HG02840 (cell line): ENCODE measurements around the gene RUFY3.
"Not testable (repeated sequence)": the region's sequence is repeated elsewhere in the genome, so short reads cannot be mapped to it uniquely, and the experiment has no call there.

Experiments
- ATAC-seq: cut with Tn5 transposase; IDR thresholded peaks from one replicate; pipeline ENCODE4 v1.9.1; 2021; ENCODE audit warnings: mild to moderate bottlenecking, moderate library complexity, moderate number of reproducible peaks; ENCODE audit not compliant: unreplicated experiment, low FRiP score

Gene RUFY3

DNA sequence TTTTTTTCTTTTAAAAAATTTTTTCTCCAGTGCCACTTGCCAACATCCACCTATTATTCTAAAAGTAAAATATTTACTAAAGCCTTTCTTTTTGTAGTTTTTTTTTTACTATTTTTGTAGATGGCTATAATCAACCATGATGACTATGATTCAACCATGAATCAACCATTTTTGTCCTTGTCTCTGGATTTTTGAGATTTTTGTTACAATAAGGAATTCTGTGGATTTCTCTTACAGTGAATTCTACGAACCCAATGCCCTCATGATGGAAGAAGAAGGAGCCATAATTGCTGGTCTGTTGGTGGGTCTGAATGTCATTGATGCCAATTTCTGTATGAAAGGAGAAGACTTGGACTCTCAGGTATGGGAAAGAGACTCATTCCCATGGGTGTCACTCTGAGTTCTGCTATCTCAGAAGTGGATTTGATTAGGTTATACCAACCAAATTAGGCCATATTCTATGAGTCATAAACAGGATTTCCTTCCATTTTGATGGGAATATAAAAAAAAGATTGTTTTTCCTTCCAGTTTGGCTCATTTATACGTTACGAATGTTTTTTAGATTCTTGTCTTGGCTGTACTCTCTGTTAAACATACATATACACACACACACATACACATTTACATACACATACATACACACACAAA lies 46.7 kb downstream of the RUFY3 start:
- no peak for ATAC-seq

DNA sequence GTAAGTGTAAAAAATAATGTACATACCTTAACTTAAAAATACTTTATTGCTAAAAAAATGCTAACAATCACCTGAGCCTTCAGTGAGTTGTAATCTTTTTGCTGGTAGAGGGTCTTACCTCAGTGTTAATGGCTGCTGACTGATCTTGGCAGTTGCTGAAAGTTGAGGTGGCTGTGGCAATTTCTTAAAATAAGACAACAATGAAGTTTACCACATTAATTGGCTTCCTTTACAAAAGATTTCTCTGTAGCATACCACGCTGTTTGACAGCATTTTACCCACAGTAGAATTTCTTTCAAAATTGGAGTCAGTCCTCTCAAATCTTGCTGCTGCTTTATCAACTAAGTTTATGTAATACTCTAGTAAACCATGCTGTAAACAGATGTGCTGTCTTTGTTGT lies 47.6 kb downstream of the RUFY3 start:
- ATAC-seq: not testable (repeated sequence)

DNA sequence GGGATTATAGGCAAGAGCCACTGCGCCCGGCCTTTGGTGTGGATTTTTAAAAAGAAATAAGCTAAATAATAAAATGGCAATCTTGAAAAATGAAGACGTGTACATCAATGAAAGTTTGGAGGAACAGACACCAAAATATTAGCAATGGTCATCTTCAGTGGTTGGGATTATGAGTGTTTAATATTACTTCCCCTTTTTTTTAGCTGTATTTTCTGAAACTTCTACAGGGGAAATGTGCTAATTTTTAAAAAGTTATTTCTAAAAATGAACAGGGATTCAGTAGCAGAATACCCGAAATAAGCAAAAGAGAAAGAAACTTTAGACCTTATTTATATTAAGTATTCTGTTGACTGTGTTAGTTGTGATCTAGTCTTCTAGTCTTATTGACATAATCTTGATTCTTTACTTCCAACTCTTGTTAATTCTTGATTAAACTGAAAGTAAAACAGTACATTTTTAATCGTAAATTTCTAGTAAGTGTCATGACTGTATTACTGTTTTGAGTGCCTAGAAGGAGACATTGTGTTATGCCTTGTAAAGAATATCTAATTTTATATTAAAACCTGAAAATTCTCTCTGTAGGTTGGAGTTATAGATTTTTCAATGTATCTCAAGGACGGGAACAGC lies 51.3 kb downstream of the RUFY3 start:
- no peak for ATAC-seq

DNA sequence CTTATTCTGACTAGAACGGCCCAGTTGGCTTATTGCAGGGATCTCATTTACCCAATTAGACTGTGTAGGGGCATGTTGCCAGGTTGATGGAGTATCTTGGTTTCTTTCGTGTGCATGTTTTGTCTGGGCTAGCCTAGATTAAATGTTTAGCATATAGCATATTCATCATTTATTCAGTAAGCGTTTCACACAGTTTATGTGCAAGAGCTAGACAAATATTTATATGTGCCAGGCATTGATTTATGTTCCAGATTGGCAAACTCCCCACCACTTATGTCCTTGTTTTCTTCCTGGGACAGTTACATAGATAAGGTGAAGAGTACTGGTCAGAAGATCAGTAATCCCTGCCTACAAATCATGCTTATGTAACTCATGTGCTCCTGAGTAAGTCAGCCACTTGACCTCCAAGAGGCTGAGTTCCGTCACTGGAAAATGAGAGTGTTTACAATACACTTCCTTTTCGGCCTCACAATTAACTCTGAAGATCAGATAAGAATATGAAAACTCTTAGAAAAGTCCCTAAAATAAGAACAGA lies 57.2 kb downstream of the RUFY3 start:
- ATAC-seq: no peak

DNA sequence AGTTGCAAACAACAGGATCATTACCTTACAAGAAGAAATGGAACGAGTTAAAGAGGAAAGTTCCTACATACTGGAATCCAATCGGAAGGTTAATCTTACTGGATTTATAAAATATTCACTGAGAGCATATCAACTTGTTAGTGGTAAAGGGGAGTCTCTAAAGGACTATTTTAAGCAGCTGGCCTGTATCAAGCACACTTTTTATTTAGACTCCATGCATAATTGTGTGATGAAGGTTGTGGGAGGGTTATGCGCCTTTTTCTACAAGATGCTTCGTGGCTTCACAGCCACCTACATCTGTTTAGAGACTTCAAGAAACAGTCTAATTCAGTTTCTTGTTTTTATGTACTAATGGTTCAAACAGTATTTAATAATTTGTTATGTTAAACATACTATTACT lies 61.3 kb downstream of the RUFY3 start:
- no peak for ATAC-seq

DNA sequence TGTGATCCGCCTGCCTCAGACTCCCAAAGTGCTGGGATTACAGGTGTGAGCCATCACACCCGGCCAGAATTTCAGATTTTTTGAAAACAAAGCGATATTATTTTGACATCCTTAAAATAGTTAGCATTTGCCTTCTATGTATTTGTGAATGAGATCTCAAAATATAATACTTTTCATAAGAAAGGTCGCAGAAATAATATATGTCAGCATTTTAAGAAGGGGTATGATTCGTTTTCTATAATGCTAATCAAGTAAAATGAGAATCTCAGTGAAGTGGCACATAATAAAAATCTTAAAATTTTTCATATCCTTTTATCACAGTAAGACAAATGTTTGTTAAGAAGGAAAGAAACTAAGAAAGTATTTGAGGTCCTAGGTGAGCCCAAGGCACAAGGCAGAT lies 65.7 kb downstream of the RUFY3 start:
- ATAC-seq: no peak

DNA sequence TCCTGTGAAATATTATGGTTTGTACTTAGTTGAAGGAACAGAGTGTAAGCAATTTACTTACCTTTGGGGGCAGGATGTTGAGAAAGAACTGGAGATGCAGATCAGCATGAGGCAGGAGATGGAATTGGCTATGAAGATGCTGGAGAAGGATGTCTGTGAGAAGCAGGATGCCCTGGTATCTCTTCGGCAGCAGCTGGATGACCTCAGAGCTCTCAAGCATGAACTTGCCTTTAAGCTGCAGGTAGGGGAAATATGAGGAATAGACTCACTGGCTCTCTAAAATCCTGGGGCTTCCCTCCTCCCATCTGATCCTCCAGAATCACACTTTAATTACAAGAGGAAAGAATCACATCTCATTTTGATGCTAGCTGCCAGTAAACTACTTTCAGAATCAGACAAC lies 67.0 kb downstream of the RUFY3 start:
- ATAC-seq: no peak

DNA sequence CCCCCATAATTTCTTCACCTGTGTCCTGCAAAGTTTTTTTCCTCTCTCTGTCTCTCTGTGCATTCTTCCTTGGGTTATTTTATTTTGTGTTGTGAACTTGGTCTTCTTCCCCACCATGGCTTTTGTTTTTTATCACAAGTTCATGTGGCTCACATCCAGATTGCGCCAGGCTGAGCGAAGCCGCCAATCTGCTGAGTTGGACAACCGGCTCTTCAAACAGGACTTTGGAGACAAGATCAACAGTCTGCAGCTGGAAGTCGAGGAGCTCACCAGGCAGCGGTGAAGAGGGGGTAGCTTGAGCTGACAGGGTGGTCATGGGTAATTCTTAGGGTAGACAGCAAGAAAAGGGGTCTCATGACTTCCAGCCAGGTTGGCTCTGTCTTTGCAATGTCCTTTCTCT lies 71.9 kb downstream of the RUFY3 start:
- ATAC-seq: no peak

DNA sequence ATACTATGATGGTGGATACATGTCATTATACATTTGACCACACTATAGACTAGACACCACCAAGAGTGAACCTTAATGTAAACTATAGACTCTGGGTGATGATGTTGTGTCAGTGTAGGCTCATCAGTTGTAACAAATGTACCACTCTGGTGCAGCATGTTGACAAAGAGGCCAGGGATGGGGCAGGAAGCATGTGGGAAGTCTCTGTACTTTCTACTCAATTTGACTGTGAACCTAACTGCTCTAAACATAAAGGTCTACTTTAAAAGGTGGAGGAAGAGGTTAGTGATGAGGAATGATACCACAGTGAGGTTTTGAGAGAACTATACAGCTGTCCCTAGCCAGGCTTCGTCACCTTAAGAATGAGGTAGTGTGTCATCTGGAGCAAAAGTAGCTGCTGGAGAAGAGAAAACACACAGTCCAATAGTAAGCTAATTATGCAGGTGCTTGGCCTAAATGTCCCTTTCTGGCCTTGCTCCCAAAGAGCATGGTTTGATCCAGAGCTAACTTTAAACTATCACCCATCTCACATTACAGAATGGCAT lies 79.6 kb downstream of the RUFY3 start:
- ATAC-seq: peak; percentile 72

DNA sequence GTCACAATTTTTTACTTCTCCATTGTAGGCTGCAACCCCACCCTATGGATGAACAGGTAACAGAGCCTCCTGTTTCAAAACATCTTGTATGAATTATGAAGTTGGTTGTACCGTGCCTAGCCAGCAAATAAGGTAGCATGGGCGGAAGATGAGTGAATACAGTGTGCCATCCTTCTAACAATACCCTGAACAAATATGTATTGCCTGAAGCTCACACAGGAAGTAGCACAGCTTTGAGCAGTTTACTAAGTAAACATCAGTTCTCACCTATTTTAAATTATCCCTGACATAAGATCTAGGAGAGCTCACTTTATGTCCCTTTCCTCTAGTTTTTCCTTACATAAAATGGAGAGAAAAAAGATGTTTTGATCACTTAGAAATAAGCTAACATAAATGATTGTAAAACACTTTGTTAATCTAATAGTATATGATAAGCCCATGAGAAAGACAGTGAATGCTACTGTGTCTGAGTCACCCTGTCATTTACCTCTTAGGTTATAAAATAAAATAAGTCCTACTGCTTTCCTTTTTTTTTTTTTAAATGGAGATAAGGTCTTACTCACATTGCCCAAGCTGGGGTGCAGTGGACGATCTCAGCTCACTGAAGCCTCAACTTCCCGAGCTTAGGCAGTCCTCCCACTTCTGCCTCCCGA lies 81.3 kb downstream of the RUFY3 start:
- ATAC-seq: no peak

DNA sequence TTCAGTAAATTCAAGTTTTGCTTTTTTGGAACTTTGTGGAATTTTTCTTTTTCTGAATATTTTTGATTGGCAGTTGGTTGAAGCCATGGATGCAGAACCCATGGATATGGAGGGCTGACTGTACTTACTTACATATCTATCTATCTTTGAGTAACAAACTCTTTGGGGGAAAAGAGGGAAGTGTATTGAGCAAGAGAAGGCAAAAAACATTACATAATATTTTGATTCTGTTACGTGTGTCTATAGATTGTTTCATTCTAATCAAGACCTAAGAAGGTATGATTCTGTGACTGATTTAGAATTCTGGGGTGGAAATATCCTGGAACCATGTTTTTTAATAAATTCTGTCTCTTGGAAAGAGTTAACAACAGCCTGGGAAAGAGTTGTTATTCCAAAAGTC lies 86.4 kb downstream of the RUFY3 start:
- ATAC-seq: no peak

DNA sequence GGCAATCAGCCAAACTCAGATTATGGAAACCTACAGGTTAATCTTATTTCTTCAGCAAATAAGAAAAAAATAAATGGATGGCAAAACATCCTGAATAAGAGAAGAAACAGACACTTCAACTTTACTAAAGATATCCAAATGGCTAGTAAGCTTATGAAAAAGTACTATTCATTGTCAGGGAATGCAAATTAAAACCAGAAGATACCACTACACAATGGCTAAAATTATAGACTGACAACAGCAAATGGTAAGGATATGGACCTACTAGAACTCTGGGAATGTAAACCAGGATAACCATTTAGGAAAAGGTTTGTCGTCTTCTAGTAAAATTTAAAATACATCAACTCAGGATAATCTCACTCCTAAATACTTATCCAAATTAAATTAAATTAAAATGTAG lies 93.6 kb downstream of the RUFY3 start:
- ATAC-seq: no peak

DNA sequence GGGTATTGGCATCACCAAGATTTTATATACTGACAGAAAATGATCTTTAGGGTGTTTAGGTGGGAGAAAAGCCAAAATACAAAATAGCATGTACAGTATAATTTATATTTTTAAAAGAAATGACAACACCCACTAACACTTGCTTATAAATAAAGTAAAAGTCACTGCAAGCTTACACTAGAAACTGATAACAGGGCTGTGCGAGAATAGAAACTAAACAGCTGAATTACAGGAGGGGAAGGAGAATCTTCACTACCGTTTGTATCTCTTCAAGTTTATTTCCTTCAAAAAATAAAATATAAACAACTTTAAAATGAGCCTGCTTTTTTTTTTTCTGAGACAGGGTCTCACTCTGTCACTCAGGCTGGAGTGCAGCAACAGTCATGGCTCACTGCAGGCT lies 95.1 kb downstream of the RUFY3 start:
- ATAC-seq: no peak

DNA sequence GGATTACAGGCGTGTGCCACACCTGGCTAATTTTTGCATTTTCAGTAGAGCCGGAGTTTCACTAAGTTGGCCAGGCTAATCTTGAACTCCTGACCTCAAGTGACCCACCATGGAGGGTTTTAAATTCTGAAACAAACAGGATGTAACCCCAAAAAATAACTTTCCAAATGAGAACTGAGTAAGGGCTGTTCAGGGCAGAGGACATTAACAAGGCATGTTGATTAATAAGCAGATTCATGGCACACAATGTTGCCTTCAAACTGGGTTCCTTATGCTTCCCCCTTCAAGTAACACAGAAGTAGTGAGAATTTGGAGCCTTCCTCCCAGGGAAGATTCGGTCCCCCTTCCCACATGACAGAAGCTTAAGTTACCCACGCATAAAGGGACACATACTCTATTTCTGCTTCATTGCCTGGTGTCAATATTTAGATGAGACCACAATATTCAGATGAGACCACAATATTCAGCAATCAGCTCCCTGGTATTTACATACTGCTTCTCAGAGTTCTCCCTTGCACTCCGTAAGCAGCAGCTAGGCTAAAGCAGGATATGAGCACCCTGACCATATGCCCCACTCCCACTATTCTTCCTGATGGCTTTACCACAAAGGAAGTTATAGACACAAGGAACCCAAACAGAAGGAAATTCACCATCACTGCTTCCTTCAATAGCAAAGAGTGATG lies 96.5 kb downstream of the RUFY3 start:
- ATAC-seq: no peak

DNA sequence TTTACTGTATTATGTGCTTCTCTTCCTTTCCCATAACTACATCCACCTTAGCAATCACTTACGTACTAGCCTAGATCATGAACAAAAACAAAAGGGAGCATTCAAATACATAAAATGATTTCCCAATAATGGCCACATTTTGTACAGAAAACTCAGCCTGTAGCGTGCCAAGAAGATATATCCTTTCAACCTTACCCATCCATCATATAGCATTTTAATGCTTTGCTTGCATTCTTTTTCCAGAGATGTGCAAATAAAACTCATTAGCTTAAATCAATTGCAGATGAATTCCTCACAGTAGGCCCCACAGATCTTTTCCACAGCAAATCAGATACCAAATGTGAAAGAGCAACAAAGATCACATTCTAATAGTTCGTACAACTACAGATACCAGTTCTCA lies 97.2 kb downstream of the RUFY3 start:
- no peak for ATAC-seq

DNA sequence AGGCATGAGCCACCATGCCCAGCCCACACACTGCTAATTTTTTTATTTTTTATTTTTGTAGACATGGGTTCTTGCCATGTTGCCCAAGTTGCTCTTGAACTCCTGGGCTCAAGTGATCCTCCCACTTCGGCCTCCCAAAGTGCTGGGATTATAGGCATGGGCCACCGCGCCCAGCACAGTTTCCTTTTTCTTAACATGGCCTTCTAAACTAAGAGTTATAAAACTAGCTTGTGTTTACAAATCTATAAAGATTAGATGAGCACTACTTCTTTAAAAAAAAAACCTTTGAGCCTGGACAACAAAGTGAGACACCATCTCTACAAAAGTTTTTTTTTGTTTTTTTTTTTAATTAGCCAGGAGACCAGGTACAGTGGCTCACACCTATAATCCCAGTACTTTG lies 107.3 kb downstream of the RUFY3 start:
- ATAC-seq: no peak

DNA sequence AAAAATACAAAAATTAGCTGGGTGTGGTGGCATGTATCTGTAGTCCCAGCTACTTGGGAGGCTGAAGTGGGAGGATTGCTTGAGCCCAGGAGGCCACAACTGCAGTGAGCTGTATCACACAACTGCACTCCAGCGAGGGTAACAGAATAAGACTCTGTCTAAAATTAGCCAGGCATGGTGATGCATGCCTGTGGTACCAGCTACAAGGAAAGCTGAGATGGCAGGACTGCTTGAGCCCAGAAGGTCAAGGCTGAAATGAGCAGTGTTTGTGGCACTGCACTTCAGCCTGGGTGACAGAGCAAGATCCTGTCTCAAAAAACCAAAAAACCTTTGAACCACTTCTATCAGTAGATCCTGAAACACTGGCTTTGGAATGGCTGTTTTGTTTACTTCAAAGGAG lies 107.7 kb downstream of the RUFY3 start:
- no peak for ATAC-seq

DNA sequence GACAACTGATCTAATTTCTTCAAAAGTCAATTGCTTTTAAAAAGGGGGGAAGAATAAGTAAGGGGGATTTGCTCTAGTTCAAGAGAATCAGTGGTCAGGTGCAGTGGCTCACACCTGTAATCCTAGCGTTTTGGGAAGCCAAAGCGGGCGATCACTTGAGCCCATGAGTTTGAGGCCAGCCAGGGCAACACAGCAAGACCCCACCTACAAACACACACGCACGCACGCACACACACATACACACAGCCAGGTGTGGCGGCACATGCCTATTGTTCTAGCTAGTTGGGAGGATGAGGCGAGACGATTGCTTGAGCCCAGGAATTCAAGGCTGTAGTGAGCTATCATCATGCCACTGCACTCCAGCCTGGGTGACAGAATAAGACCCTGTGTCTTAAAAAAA lies 108.3 kb downstream of the RUFY3 start:
- ATAC-seq: no peak

DNA sequence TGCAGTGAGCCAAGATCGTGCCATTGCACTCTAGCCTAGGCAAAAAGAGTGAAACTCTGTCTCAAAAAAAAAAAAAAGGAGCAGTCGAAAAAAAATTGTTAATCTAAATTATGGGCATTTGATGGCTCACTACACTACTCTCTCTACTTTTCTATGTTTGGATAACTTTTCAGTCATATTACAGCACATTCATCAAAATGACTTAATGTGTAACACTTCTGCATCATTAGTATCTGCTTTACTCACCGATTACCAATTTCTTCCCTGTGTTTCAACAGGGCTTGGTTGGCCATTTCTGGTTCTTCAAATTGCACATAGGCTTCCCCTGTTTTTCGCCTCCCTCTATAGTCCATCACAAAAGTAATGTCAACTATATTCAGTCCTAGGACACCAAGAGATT lies 109.5 kb downstream of the RUFY3 start:
- no peak for ATAC-seq

DNA sequence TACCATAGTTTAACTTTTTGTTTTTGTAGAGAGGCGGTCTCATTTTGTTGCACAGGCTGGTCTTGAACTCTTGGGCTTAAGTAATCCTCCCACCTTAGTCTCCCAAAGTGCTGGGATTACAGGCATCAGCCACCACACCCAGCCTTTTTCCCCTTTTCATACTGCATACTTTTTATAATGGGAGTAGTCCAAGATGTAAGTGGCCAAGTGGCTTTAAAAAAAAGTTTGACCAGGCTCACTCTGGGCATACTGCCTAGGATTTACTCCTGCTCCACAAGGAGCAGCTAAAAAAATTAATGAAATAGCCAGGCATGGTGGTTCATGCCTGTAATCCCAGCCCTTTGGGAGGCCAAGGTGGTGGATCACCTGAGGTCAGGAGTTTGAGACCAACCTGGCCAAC lies 111.9 kb downstream of the RUFY3 start:
- ATAC-seq: no peak

DNA sequence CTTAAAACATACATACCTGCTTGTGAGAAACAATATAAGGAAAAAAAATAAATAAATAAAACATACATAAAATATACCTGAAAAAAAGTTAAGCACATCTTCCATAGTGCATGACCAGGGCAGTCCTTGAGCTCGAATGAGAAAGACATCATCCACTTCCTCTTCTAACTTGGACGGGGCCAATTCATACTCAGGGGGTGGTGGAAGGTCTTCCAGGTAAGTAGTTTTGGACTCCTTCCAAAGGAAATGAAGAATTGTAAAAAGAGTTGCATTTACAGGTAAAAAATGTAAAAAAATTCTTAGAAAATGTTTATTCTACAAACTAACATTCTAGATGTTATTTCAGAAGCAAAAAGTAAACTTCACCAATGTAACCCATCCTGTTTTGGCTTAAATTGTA lies 114.3 kb downstream of the RUFY3 start:
- no peak for ATAC-seq
